Measurements from ENCODE around the gene COL6A6.
"Not testable (repeated sequence)": the region's sequence is repeated elsewhere in the genome, so short reads cannot be mapped to it uniquely, and the experiment has no call there.

GRCh38 chr3:130547680-130548065 lies 30.7 kb downstream of the COL6A6 start:
- TF ChIP-seq, protein P1, sequence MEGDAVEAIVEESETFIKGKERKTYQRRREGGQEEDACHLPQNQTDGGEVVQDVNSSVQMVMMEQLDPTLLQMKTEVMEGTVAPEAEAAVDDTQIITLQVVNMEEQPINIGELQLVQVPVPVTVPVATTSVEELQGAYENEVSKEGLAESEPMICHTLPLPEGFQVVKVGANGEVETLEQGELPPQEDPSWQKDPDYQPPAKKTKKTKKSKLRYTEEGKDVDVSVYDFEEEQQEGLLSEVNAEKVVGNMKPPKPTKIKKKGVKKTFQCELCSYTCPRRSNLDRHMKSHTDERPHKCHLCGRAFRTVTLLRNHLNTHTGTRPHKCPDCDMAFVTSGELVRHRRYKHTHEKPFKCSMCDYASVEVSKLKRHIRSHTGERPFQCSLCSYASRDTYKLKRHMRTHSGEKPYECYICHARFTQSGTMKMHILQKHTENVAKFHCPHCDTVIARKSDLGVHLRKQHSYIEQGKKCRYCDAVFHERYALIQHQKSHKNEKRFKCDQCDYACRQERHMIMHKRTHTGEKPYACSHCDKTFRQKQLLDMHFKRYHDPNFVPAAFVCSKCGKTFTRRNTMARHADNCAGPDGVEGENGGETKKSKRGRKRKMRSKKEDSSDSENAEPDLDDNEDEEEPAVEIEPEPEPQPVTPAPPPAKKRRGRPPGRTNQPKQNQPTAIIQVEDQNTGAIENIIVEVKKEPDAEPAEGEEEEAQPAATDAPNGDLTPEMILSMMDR (IDR thresholded peaks at IDR 0.05), result not testable (repeated sequence)
- not testable (repeated sequence) for TF ChIP-seq POLR2AphosphoS5 (IDR thresholded peaks at IDR 0.05); EP300 (IDR thresholded peaks at IDR 0.05; ENCODE audit: low read depth)
